IMR-90 (cell line): ENCODE measurements around the gene DUSP14. TPM values are rescaled to one million over a fixed set of nuclear protein-coding genes. Genes with fewer than 3 reads are reported as not detected.

ENCODE experiments used
- ATAC-seq: fragments of 200-7000 bp; cut with Tn5 transposase; 2 replicates; pipeline ENCODE4 v1.9.1; 2020; ENCODE audit warnings: low read depth, mild to moderate bottlenecking, moderate library complexity
- BruUV-seq: library from RNA; stranded (reverse); fragments of 400-500 nt; replicated peaks from 2 replicates; lab custom pipeline; 2021; lab: Mats Ljungman, UMichigan
- CTCF ChIA-PET: fragments of 300-600 bp; formaldehyde crosslinking; extraction: SDS; loops from one replicate; lab custom pipeline; 2021; ENCODE audit warnings: antibody characterized with exemption; lab: Yijun Ruan, JAX
- POLR2A ChIA-PET: fragments of 300-600 bp; sonication (Branson Sonifier 250); formaldehyde crosslinking; loops from one replicate; lab custom pipeline; 2022; ENCODE audit warnings: antibody characterized with exemption; ENCODE audit not compliant: unreplicated experiment; lab: Charles Lee
- DNase-seq: peaks from one replicate; pipeline ENCODE4 v3.0.0; 2013
- H2AFZ ChIP-seq: replicated peaks from 2 replicates; pipeline ENCODE3; 2013; ENCODE audit warnings: low read length, mild to moderate bottlenecking; ENCODE audit not compliant: poor library complexity
- H2AK5ac ChIP-seq: 2 replicates; pipeline ENCODE4 v1.6.1; 2013; ENCODE audit warnings: low read depth, low read length, inconsistent platforms
- H2AK9ac ChIP-seq: replicated peaks from 2 replicates; pipeline ENCODE3; 2013; ENCODE audit warnings: mild to moderate bottlenecking, low read depth, low read length, moderate library complexity; ENCODE audit not compliant: poor library complexity
- H2BK120ac ChIP-seq: 2 replicates; pipeline ENCODE4 v1.6.1; 2013; ENCODE audit warnings: low read depth, low read length, inconsistent platforms
- H2BK15ac ChIP-seq: 3 replicates; pipeline ENCODE4 v1.6.1; 2013; ENCODE audit warnings: low read depth, low read length, inconsistent platforms
- H2BK20ac ChIP-seq: 2 replicates; pipeline ENCODE4 v1.6.1; 2013; ENCODE audit warnings: low read depth, mild to moderate bottlenecking, inconsistent platforms, low read length, moderate library complexity
- H2BK5ac ChIP-seq: 2 replicates; pipeline ENCODE4 v1.6.1; 2013; ENCODE audit warnings: mild to moderate bottlenecking, low read depth, low read length, inconsistent platforms; ENCODE audit not compliant: poor library complexity, severe bottlenecking
- H3K14ac ChIP-seq: replicated peaks from 2 replicates; pipeline ENCODE4 v1.6.1; 2013; ENCODE audit warnings: low read depth, low read length, inconsistent platforms
- H3K18ac ChIP-seq: 2 replicates; pipeline ENCODE4 v1.6.1; 2013; ENCODE audit warnings: low read depth, low read length, control low read depth
- H3K23ac ChIP-seq: 2 replicates; pipeline ENCODE4 v1.6.1; 2013; ENCODE audit warnings: low read depth, low read length, inconsistent platforms
- H3K27ac ChIP-seq: 2 replicates; pipeline ENCODE4 v1.5.1; 2013; ENCODE audit warnings: mild to moderate bottlenecking, control low read depth, low read length; ENCODE audit not compliant: insufficient read depth
- H3K27me3 ChIP-seq: 2 replicates; pipeline ENCODE4 v1.6.1; 2013; ENCODE audit warnings: low read length; ENCODE audit not compliant: control insufficient read depth, insufficient read depth
- H3K36me3 ChIP-seq: 2 replicates; pipeline ENCODE4 v1.6.1; 2013; ENCODE audit warnings: low read length, mixed read lengths; ENCODE audit not compliant: control insufficient read depth, insufficient read depth
- H3K4ac ChIP-seq: 2 replicates; pipeline ENCODE4 v1.6.1; 2013; ENCODE audit warnings: low read depth, low read length, inconsistent platforms
- H3K4me1 ChIP-seq: 2 replicates; pipeline ENCODE4 v1.6.1; 2013; ENCODE audit warnings: low read length, mixed read lengths; ENCODE audit not compliant: control insufficient read depth, insufficient read depth
- H3K4me2 ChIP-seq: 2 replicates; pipeline ENCODE4 v1.6.1; 2013; ENCODE audit warnings: low read depth, mild to moderate bottlenecking, control low read depth, low read length, moderate library complexity
- H3K4me3 ChIP-seq: 2 replicates; pipeline ENCODE4 v1.5.1; 2013; ENCODE audit warnings: low read depth, mild to moderate bottlenecking, control low read depth, low read length, moderate library complexity; ENCODE audit not compliant: insufficient read depth
- H3K56ac ChIP-seq: 2 replicates; pipeline ENCODE4 v1.6.1; 2013; ENCODE audit warnings: low read length, inconsistent platforms; ENCODE audit not compliant: insufficient read depth; ENCODE audit errors: extremely low read depth
- H3K79me1 ChIP-seq, 2 experiments: 2 replicates each; pipeline ENCODE4 v1.6.1; 2013; ENCODE audit warnings: low read length in 2 of 2, inconsistent platforms in 1 of 2, low read depth in 1 of 2
- H3K9ac ChIP-seq: 2 replicates; pipeline ENCODE4 v1.6.1; 2013; ENCODE audit warnings: low read depth, low read length, control low read depth
- H3K9me1 ChIP-seq: 2 replicates; pipeline ENCODE4 v1.6.1; 2013; ENCODE audit warnings: low read length, inconsistent platforms; ENCODE audit not compliant: insufficient read depth
- H3K9me3 ChIP-seq: 2 replicates; pipeline ENCODE4 v1.6.1; 2013; ENCODE audit warnings: low read length; ENCODE audit not compliant: control insufficient read depth, insufficient read depth
- H4K20me1 ChIP-seq: 2 replicates; pipeline ENCODE4 v1.6.1; 2013; ENCODE audit warnings: low read length, inconsistent platforms; ENCODE audit not compliant: insufficient read depth
- H4K5ac ChIP-seq: 2 replicates; pipeline ENCODE4 v1.6.1; 2013; ENCODE audit warnings: mild to moderate bottlenecking, low read depth, low read length, control low read depth
- H4K8ac ChIP-seq, 2 experiments: 2 replicates each; pipeline ENCODE4 v1.6.1; 2013; ENCODE audit warnings: low read depth in 2 of 2, low read length in 2 of 2, control low read depth in 1 of 2, inconsistent platforms in 1 of 2
- H4K91ac ChIP-seq: 2 replicates; pipeline ENCODE4 v1.6.1; 2013; ENCODE audit warnings: low read depth, low read length, inconsistent platforms; ENCODE audit not compliant: insufficient read depth
- CHD1 ChIP-seq: IDR thresholded peaks from 2 replicates; pipeline ENCODE4 v1.6.1; 2012; ENCODE audit warnings: low read depth, low read length, improper control_type of control experiment
- NFE2L2 ChIP-seq: fragments of 150-350 bp; IDR thresholded peaks from 2 replicates; pipeline ENCODE4 v1.6.1; 2016; ENCODE audit warnings: low read depth, mild to moderate bottlenecking, low read length
- RAD21 ChIP-seq: IDR thresholded peaks from 2 replicates; pipeline ENCODE4 v1.6.1; 2012; ENCODE audit warnings: low read length, improper control_type of control experiment
- RCOR1 ChIP-seq: IDR thresholded peaks from 2 replicates; pipeline ENCODE4 v1.6.1; 2012; ENCODE audit warnings: mild to moderate bottlenecking, low read length, improper control_type of control experiment; ENCODE audit not compliant: insufficient replicate concordance
- WGBS, 2 experiments: methylation state at CpG; one replicate each; pipeline versions ENCODE4 v1.1.5 to v1.1.7; 2013; ENCODE audit warnings: missing lambda C conversion rate in 2 of 2; ENCODE audit not compliant: insufficient read length in 1 of 2; ENCODE audit errors: extremely low coverage in 2 of 2; 5-methylcytosine and 5-hydroxymethylcytosine counted together
- dilution Hi-C: fragments of 300-500 bp; cut with HindIII; formaldehyde crosslinking; loops from one replicate; pipeline ENCODE4 v1.14.3; 2018; ENCODE audit warnings: low sequenced_read_pairs; ENCODE audit not compliant: unreplicated experiment
- in situ Hi-C: fragments of 300-500 bp; cut with MboI; formaldehyde crosslinking; loops from 3 replicates; pipeline ENCODE4 v1.14.3; 2019; ENCODE audit warnings: low sequenced_read_pairs, inconsistent platforms, mixed read lengths
- intact Hi-C: fragments of 100-400 bp; cut with micrococcal nuclease; formaldehyde crosslinking; loops from 2 replicates; pipeline ENCODE4 v1.10.0; 2022
- polyA plus RNA-seq, 3 experiments: library from polyadenylated mRNA; depleted of rRNA; stranded (reverse); fragments of >200 nt; gene quantifications; 2 replicates each; pipeline ENCODE4 v1.2.3, GENCODE V29; 2012; ENCODE audit warnings: low replicate concordance in 1 of 3
- total RNA-seq: library from RNA; depleted of rRNA; stranded (reverse); fragments of >200 nt; gene quantifications from 2 replicates; pipeline ENCODE4 v1.2.3, GENCODE V29; 2012

Gene DUSP14
- total and polyA plus RNA-seq, 2 of the 4 experiments (the other 2 are of a cell fraction): 97.5 to 127 TPM

- no peaks in the 10 kb centered on the region for H3K27me3 ChIP-seq
- in situ Hi-C loops (no loop called here), dilution Hi-C loops (no loop called here), intact Hi-C loops (no loop called here)
- peaks cover 68% of the 10 kb centered on the region for H4K20me1 ChIP-seq
- POLR2A ChIA-PET: no interaction called here
- H3K14ac ChIP-seq: no peak overlapping the region
- H2AK5ac ChIP-seq: no peak overlapping the region
- no peak overlapping the region for H4K8ac ChIP-seq
- ATAC-seq (no peak), DNase-seq (no peak)
- no peak overlapping the region for H2BK5ac ChIP-seq
- no peak overlapping the region for H2BK20ac ChIP-seq
- no peak overlapping the region for H3K4ac ChIP-seq
- H3K9ac ChIP-seq: no peak overlapping the region
- H4K91ac ChIP-seq: no peak overlapping the region
- no peak overlapping the region for H4K5ac ChIP-seq
- WGBS, 2 experiments: 81% methylated on average over 18 of the region's 24 CpGs; no CpG with 5 or more reads in 1 of the 2 experiments
- no peak overlapping the region for H2BK15ac ChIP-seq
- no peak overlapping the region for H3K4me2 ChIP-seq
- H3K79me1 ChIP-seq: peaks cover 25 to 77% of the 10 kb centered on the region in 2 experiments
- TSS peak; percentile 89 for BruUV-seq
- no peak overlapping the region for H2AFZ ChIP-seq
- no peak overlapping the region for H3K23ac ChIP-seq
- H3K4me3 ChIP-seq: no peak overlapping the region
- H3K56ac ChIP-seq: no peak overlapping the region
- peaks cover 28% of the 10 kb centered on the region for H3K9me1 ChIP-seq
- peaks cover 37% of the 10 kb centered on the region for H3K36me3 ChIP-seq
- TF ChIP-seq RCOR1 (no peak), NFE2L2 (no peak), CHD1 (no peak), RAD21 (no peak)
- peak overlapping the region; percentile 33 for H2AK9ac ChIP-seq
- H3K4me1 ChIP-seq: peaks cover 6% of the 10 kb centered on the region
- CTCF ChIA-PET: no interaction called here
- H3K9me3 ChIP-seq: no peaks in the 10 kb centered on the region
- H3K27ac ChIP-seq: no peak overlapping the region
- no peak overlapping the region for H3K18ac ChIP-seq
- H2BK120ac ChIP-seq: no peak overlapping the region
These were observed 22.9 kb downstream of the DUSP14 start for GRCh38 chr17:37512442-37513068.
